ENCODE data around the gene ARHGEF2.
"Not testable (repeated sequence)": the region's sequence is repeated elsewhere in the genome, so short reads cannot be mapped to it uniquely, and the experiment has no call there.

Gene ARHGEF2

GRCh38 chr1:155990005-155990739 lies 11.8 kb upstream of the ARHGEF2 start:
- DNase-seq (ENCODE audit: low read depth), result no peak

- peak; percentile 55 for DNase-seq (ENCODE audit: low read depth)
Measured at GRCh38 chr1:155989242-155990004, 11.1 kb upstream of the ARHGEF2 start.

DNA sequence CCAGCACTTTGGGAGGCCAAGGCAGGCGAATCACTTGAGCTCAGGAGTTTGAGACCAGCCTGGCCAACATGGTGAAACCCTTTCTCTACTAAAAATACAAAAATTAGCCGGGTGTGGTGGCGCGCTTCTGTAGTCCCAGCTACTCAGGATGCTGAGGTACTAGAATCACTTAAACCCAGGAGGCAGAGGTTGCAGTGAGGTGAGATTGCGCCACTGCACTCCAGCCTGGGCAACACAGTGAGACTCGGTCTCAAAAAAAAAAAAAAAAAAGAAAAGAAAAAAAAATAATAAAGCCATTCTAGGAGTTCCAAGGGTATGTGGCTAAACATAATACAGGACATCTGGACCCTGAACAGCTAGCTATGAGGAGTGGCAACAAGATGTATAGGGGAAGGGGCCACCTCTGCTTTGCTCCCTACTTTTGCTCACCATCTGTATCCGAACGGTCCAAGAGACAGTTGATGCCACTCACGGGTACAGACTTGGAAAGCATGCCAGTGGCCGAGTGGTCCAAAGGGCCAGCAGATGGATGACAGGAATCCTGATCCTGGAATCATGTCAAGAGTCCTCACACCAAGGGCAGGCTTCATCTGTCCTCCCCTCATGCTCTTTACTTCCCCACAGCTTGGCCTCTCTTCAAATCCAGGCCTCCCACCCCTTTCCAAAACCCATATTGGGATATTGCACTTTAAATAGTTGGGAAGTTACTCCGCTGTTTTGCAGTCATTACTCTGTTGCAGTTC lies 6.7 kb upstream of the ARHGEF2 start:
- DNase-seq (ENCODE audit: low read depth), result not testable (repeated sequence)

- no peak for DNase-seq (ENCODE audit: low read depth)
Measured at GRCh38 chr1:155984341-155984740, 6.0 kb upstream of the ARHGEF2 start.

DNA sequence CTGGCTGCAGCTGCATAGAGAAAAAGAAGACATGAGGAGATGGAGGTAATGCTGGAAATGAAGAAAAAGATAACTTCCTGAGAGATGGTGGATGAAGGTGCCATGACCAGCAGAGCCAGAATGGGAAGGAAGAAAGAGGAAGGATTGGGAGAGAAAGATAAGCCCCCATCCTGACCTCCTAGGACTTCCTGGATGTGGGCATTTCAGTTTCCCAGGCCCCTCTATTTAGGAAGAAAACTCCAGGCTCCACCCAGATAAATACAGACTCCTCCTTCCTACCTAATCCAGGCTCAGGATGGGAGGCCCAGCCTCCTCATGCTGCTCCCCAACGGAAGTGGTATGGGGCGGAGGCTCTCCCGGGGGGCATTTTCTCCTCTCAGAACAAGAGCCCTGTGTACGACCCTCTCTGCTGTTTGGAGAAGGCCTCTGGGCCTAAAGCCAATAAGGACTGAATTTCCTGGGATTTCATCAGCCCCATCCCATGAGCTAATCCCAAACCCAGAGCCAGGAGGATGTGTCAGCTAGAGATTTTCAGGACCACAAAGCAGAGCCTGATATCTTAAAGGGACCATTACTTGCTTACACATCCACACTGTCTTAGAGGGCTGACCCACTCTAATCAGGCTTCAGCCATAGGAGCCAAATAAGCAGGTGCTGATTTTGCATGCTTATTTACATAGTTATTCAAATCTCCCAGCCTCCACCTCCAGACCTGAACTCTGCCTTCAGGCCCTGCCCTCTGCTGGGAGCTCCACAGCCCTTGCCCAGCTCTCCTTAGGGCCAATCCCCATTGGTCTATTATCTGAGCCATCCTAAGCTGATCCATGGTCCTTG lies 5.1 kb upstream of the ARHGEF2 start:
- DNase-seq (ENCODE audit: low read depth), result no peak

GRCh38 chr1:155982106-155982505 lies 3.8 kb upstream of the ARHGEF2 start:
- DNase-seq (ENCODE audit: low read depth), result no peak

- no peak for DNase-seq (ENCODE audit: low read depth)
Measured at GRCh38 chr1:155981266-155982088, 3.1 kb upstream of the ARHGEF2 start.

DNA sequence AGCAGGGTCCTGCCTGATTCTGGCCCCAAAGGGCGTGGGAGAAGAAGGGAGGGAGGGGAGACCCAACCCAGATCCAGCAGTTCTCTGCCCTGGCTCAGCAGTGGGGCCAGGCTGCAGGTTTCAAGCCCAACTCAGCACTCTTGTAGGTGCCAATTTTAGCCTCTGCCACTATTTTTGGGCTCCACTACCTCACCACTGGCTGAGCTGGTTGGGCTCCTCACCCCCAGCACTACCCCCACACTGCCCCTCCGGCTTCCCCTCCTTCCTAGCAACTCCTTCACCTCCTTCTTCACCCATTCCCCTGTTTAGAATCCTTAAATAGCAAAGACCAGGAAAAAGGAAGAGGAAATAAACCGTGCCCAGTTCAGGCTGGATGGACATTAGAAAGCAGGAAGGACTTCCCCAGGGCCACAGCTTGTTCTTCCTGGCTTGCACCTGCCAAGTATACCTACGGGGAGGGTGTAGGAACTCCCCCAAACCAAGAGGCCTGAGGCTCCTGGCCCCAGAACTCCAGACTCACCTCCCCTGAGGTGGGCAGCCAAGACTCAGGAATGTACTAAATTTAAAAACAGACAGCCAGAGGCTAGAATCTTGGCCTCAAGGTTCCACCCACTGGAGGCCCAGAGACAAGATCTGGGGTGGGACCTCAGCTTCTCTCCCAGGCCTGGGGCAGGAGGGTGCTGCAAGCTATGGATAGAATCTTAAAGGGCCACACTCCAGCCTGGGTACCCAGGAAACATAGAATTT lies 1.4 kb upstream of the ARHGEF2 start:
- DNase-seq (ENCODE audit: low read depth), result no peak

- DNase-seq (ENCODE audit: low read depth), result no peak
Measured at GRCh38 chr1:155978973-155979429, 654 bp upstream of the ARHGEF2 start.

DNA sequence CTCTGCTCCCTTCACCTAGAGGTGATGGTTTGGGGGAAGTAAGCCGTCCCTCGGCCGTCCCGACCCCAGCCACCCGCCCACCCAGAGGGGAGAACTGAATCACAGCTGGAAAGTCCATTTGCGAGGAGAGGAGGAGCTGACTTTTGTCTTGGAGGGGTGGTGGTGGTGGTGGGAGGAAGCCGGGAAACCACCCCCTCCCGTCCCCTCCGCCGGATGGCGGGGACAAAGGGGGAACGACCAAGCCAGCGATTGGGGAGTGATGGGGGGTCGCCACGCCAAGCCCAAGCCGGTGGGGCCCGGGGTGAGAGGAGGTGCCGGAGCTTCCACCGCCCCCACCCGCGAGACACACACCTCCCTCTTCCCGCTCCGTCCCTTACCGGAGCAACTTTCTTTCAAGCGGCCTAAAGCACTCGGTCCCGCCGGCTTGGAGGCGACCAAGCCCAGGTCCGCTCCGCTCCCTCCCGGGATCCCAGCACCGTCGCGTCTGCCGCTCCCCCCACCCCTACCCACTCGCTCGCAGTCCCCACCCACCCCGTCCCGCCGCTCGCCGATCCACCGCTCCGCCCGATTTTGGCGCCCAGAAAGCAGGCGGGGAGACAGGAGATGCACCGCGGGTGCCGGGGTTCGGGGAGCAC lies 540 bp downstream of the ARHGEF2 start:
- peak; percentile 35 for DNase-seq (ENCODE audit: low read depth)

DNA sequence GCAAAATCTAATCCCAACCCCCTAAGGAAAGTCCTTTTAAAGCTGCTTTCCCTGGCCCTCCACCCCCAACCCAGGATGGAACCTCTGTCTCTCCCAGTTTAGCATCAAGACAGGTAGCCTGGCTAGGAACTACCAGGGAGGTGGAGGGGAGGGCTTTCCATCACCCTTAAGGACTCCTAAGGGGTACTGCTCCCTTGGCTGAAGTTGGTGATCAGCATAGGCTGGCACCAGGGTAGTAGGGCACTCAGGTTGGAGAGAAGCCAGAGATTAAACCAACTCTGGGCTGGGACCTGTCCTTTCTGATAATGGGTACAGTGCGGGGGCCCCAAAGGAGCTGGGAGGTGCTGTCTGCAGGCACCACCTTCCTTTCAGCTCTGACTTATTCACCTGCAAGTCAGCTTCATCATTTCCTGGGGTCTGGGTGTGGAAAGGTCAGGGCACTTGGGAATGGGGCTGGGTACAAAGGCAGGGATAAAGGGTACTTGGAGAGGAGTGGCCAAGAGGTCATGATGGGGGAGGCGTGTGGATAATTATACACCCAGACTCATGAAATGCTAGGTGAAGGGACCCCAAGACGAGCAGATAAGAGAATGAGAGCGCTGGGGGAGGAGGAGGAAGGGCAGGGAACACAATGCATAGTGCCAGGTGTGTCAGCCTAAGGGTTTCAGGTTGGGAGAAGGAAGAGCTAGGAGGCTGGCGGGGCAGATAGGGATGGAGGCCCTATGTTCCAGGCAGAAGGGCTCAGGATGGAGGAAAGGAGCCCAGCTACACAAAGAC lies 1.2 kb downstream of the ARHGEF2 start:
- no peak for DNase-seq (ENCODE audit: low read depth)

DNA sequence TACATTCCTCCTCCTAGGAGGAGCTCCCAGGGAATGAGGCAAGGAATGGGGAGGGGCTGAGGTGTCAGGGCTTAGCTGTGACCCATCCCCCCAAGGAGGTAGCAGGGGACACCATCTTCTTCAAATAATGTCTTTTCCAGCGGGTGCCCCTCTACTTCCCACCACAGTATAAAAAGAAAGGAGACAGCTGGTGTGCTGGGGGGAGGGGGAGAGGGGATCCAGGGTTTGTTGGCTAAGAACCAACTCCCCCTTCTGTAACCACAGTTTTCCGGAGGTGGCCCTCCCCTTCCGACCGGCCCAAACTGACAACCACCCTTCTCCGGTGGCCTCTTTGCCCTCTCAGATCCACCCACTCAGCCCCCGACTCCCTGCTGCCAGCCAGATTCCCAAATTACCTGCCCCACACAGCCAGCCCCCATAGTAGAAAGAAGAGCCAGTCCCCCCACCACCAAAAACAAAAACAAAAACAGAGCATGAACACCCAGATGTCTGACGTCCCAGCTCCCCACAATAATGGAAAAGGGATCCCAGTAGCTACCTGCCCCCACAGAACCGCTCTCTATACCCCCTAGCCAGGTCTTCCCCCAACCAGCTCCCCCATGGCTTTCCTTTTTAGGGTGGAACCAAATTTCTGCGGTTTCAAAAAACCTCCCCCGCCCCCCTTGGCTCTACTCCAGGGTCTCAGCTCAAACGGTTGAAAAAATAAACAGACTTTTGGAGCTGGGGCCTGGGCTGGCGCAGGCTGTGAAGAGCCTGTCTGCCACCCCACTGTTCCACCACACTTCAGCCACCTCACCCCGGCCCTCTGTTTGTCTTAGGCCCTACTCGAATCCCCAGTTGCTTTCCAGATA lies 2.1 kb downstream of the ARHGEF2 start:
- DNase-seq (ENCODE audit: low read depth), result no peak

DNA sequence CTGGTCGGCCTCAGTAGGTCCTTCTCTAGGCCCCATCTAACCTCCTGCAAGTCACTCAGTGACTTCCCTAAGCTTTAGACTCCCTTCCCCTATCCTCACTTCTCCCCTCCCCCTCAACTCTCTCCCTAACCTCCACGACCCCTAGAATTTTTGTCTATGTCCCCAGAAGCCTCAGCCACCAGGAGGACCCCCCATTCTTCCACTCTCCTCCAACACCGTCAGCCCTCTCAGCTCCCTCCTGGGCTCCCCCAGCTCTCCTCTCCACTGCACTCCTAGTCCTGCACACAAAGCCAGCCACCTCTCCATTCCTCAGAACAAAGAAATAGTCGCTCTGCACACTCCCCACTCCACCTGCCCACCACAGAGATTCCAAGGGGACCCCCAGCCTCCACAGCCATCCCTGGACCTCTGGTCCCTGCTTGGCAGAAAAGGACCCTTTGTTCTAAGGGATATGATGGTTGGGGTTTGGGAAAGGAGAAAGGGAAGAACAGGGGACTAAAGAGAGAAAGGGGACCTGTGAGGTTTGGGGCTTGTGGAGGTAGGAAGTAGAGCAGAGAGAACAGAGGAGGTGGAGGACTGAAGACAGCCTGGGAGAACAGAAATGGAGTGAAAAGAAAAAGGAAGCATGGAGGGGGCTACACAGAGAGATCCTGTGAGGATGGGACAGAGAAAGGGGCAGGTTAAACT lies 2.8 kb downstream of the ARHGEF2 start:
- no peak for DNase-seq (ENCODE audit: low read depth)

DNA sequence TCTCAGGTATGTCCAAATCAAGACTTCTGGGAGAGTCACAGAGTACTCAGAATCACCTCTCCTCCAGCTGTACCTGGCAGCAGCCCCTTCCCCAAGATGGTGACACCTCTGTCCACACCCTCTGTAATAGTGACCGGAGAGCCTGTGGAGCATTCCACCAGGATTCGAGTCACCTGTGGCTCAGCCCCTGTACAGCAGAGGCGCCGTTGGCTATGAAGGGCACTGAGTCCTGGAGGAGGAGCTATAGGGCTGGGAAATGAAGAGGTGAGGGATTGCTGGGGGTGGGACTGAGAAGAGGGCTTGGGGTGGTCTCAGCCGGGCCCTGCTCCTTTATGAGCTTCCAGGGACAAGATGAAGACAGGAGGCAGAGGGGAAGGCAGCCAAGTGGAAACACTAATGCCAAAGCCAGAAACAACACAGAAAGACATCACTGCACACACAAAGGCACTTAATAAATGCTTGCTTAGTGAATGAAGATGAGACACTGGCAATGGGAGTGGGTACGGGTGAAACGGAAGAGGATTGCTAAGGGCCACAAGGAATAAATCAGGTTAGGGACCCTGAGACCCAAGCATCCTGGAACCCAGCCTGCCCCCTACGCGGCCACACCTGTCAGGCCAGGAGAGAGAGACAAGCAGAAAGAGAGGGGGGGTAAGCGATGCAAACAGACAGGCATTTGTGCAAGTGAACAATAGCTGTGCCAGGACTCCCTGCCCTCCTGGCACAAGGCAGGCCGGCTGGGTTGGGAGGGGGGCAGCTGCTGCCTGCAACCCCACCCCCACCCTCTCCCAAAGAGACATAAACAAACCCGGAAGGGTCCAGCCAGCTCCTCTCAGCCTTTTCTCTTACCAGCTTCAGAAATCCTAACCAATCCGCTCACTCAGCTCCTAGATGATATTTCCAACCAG lies 3.9 kb downstream of the ARHGEF2 start:
- DNase-seq (ENCODE audit: low read depth), result no peak

DNA sequence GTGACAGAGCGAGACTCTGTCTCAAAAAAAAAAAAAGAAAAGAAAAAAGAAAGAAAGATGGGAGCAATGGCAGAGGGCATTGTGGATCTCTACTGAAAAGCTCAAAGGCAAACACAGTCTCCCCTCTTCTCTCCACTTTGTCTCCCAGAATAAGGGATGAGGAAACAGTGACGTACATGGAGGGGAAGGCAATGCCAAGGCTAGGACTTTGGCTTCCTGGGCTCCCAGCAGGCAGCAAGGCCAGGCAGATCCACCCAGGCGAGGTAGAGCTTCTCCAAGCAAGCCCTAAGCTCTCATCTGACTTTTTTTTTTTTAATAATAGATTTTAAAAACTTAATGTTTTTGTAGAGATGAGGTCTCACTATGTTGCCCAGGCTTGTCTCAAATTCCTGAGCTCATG lies 4.6 kb downstream of the ARHGEF2 start:
- no peak for DNase-seq (ENCODE audit: low read depth)
